Gastroesophageal sphincter (tissue), 3 donors: Measurements from ENCODE around the gene SCNN1A.

Source experiments
- EP300 ChIP-seq: sonication (generic); formaldehyde crosslinking; IDR thresholded peaks from one replicate; pipeline ENCODE4 v1.6.1; 2017; ENCODE audit warnings: antibody characterized with exemption, mild to moderate bottlenecking
- POLR2A ChIP-seq, 2 donors: fragments of 450-650 bp; IDR thresholded peaks; one replicate each; pipeline ENCODE4 v1.6.1; 2017; ENCODE audit warnings: antibody characterized with exemption in 2 of 2, mild to moderate bottlenecking in 2 of 2, moderate library complexity in 1 of 2
- POLR2AphosphoS5 ChIP-seq: sonication (generic); formaldehyde crosslinking; IDR thresholded peaks from one replicate; pipeline ENCODE4 v1.6.1; 2017; ENCODE audit warnings: antibody characterized with exemption
- TF ChIP-seq, protein P1 (sequence below), 4 experiments: fragments of 200-600 bp in 2 of 4; fragments of 450-650 bp in 2 of 4; sonication (generic) in 1 of 4; IDR thresholded peaks; one replicate each; pipeline ENCODE4 v1.5.1; 2017 to 2019; ENCODE audit warnings: antibody characterized with exemption in 4 of 4, mild to moderate bottlenecking in 2 of 4, moderate library complexity in 2 of 4

DNA sequence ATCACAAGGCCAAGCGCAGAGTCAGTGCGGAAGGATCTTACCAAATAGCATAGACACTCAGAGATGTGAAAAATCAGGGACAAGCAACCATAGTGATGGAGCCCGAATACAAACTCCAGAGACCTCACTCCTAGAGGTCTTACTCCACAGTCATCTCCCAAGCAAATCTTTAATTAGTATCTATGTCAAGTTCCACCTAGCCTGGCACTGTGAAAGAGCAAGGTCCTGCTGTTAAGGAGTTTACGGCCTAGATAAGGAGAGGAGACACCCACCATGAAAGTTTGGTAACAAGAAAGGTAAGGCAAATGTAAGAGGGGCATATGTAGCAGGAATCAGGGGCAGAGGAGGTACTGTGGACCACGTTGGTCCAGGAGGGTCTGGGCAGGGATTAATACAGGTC, 72.3 kb downstream of the SCNN1A start:
- TF ChIP-seq POLR2AphosphoS5 (no peak), POLR2A (IDR thresholded peaks at IDR 0.05) (no peak), EP300 (no peak)
- TF ChIP-seq, protein P1, sequence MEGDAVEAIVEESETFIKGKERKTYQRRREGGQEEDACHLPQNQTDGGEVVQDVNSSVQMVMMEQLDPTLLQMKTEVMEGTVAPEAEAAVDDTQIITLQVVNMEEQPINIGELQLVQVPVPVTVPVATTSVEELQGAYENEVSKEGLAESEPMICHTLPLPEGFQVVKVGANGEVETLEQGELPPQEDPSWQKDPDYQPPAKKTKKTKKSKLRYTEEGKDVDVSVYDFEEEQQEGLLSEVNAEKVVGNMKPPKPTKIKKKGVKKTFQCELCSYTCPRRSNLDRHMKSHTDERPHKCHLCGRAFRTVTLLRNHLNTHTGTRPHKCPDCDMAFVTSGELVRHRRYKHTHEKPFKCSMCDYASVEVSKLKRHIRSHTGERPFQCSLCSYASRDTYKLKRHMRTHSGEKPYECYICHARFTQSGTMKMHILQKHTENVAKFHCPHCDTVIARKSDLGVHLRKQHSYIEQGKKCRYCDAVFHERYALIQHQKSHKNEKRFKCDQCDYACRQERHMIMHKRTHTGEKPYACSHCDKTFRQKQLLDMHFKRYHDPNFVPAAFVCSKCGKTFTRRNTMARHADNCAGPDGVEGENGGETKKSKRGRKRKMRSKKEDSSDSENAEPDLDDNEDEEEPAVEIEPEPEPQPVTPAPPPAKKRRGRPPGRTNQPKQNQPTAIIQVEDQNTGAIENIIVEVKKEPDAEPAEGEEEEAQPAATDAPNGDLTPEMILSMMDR (IDR thresholded peaks at IDR 0.05): no peak
